Measurements from ENCODE around the gene PKHD1. TPM values are rescaled to one million over a fixed set of nuclear protein-coding genes. Genes with fewer than 3 reads are reported as not detected.

PKHD1 gene, protein sequence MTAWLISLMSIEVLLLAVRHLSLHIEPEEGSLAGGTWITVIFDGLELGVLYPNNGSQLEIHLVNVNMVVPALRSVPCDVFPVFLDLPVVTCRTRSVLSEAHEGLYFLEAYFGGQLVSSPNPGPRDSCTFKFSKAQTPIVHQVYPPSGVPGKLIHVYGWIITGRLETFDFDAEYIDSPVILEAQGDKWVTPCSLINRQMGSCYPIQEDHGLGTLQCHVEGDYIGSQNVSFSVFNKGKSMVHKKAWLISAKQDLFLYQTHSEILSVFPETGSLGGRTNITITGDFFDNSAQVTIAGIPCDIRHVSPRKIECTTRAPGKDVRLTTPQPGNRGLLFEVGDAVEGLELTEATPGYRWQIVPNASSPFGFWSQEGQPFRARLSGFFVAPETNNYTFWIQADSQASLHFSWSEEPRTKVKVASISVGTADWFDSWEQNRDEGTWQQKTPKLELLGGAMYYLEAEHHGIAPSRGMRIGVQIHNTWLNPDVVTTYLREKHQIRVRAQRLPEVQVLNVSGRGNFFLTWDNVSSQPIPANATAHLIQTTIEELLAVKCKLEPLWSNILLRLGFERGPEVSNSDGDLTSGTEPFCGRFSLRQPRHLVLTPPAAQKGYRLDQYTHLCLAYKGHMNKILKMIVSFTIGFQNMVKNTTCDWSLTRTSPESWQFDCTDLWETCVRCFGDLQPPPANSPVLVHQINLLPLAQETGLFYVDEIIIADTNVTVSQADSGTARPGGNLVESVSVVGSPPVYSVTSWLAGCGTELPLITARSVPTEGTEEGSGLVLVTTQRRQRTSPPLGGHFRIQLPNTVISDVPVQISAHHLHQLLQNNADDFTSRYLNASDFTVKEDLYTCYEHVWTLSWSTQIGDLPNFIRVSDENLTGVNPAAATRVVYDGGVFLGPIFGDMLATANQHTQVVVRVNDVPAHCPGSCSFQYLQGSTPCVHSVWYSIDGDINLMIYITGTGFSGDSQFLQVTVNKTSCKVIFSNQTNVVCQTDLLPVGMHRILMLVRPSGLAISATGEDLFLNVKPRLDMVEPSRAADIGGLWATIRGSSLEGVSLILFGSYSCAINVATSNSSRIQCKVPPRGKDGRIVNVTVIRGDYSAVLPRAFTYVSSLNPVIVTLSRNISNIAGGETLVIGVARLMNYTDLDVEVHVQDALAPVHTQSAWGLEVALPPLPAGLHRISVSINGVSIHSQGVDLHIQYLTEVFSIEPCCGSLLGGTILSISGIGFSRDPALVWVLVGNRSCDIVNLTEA (N-terminal part only)
- total RNA-seq, result 0.32 TPM
- long read RNA-seq, partial matches to known transcripts, result 0 of 1 reads
- long read RNA-seq, other reads (novel, unspliced or antisense), result 1 of 1 reads

DNA sequence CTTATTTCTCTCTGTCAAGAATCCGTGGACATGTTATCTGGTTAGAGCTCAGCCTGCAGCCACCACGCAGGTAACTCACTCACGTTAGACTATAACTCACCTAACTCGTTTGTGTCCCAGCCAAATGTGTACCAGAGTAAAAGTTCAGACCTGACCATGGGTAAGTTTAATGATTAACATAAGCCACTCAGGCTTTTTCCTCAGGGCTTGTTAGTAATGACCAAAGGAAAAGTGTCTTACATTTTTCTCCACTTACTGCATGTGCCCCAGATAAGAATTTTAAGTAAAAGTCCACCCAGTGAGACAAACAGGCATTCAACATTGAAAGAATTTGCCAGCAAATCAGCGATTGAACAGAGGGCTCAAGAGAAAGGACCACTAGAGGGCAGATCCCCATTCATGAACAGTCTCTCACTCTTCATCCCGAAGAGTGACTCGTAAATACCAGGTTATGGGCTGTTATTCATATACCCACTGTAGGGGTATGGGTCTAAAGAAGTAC is at the start of gene PKHD1:
PKHD1 (minus strand) TSS at position 116 of the 502 bp plus-strand sequence. CDS start 2,680 bp downstream, outside the sequence.
- Histone ChIP-seq H3K4me1 (no peaks in the 10 kb centered on the region), H3K4me3 (peak within 1 kb of the TSS; percentile 2), H3K27me3 (no peaks in the 10 kb centered on the region), H3K9me3 (no peaks in the 10 kb centered on the region), H3K36me3 (no peaks in the 10 kb centered on the region), H3K27ac (no peak within 1 kb of the TSS)
- DNase-seq (no peak), ATAC-seq (peak; percentile 79)
- TF ChIP-seq, protein P1, sequence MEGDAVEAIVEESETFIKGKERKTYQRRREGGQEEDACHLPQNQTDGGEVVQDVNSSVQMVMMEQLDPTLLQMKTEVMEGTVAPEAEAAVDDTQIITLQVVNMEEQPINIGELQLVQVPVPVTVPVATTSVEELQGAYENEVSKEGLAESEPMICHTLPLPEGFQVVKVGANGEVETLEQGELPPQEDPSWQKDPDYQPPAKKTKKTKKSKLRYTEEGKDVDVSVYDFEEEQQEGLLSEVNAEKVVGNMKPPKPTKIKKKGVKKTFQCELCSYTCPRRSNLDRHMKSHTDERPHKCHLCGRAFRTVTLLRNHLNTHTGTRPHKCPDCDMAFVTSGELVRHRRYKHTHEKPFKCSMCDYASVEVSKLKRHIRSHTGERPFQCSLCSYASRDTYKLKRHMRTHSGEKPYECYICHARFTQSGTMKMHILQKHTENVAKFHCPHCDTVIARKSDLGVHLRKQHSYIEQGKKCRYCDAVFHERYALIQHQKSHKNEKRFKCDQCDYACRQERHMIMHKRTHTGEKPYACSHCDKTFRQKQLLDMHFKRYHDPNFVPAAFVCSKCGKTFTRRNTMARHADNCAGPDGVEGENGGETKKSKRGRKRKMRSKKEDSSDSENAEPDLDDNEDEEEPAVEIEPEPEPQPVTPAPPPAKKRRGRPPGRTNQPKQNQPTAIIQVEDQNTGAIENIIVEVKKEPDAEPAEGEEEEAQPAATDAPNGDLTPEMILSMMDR (IDR thresholded peaks at IDR 0.05), result peak; percentile 28
- intact Hi-C loops (cut with DNase I), result no loop called here

DNA sequence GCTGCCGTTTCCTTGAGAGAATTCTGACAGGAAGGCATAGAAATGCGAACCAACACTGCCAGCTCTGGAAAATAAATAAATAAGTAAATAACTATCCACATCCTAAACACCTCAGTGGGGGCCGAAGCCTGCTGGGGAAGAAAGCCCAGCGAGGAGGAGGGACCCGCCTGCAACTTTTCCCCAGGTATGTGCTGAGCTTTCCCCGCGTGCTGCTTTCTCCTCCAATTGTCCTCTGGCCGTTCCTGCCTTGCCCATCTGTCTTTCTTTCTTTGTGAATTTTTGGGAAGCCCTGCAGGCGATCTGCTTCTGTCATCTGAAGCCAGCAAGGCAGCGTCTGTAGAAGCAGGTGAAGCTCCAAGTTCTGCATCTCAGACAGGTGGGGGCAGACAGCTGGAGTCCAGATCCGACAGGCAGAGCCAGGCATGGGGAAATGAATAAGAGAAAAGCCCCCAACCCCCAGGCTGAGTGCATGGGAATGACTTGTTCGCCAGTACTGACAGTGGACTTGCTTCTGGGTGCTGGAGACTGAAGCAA is 49.6 kb upstream of the PKHD1 start:
- Histone ChIP-seq H3K27ac (no peak overlapping the region), H3K9me3 (no peaks in the 10 kb centered on the region), H3K27me3 (no peaks in the 10 kb centered on the region), H3K36me3 (no peaks in the 10 kb centered on the region), H3K4me3 (no peak overlapping the region), H3K4me1 (no peaks in the 10 kb centered on the region)
- ATAC-seq (no peak), DNase-seq (no peak)
- TF ChIP-seq, protein P1 (IDR thresholded peaks at IDR 0.05), result no peak
- intact Hi-C loops (cut with DNase I), result no loop called here

DNA sequence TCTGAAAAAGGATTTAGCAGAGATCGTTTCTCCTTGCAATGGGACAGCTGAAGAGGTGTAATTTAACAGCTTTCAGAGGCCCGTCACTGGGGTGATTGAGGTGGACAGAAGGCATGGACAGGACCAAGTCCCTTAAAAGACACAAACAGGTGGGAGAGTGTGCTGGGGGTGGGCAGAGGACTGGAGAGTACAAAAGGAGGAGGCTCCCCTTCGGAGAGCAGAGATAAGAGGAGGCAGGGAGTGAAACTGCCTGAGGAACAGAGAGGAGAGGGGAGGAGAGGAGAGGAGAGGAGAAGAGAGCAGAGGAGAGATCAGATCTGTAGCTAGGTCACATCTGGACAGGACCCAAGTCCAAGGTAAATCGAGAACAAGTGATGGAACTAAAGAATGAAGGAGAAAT is 48.6 kb upstream of the PKHD1 start:
- Histone ChIP-seq H3K4me1 (no peaks in the 10 kb centered on the region), H3K9me3 (no peaks in the 10 kb centered on the region), H3K27me3 (no peaks in the 10 kb centered on the region), H3K27ac (no peak overlapping the region), H3K36me3 (no peaks in the 10 kb centered on the region), H3K4me3 (no peak overlapping the region)
- DNase-seq, result no peak
- TF ChIP-seq, protein P1 (IDR thresholded peaks at IDR 0.05), result no peak
- intact Hi-C loops (cut with DNase I), result no loop called here
- ATAC-seq, result no peak

DNA sequence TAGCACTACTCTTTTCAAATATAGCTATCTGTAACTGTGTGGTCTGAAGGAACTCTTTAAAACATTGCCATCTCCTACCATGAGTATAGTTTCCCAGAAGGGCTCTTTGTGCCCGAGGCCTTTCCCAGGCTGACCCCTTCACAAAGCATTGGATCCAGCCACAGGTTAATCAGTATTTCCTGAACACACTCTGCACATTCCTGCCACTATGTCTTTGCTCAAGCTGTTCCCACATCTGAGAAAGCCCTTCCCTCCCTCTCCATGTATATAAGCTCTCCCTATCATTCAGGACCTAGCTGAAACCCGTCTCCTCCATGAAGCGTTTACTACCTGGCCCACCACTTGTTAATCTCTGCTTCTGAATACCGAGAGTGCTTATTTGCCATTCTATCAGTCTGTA is 47.8 kb upstream of the PKHD1 start:
- no peak for ATAC-seq
- Histone ChIP-seq H3K4me1 (no peaks in the 10 kb centered on the region), H3K9me3 (no peaks in the 10 kb centered on the region), H3K36me3 (no peaks in the 10 kb centered on the region), H3K27me3 (no peaks in the 10 kb centered on the region), H3K27ac (no peak overlapping the region), H3K4me3 (no peak overlapping the region)
- DNase-seq, result no peak
- TF ChIP-seq, protein P1 (IDR thresholded peaks at IDR 0.05), result no peak
- intact Hi-C loops (cut with DNase I), result no loop called here

DNA sequence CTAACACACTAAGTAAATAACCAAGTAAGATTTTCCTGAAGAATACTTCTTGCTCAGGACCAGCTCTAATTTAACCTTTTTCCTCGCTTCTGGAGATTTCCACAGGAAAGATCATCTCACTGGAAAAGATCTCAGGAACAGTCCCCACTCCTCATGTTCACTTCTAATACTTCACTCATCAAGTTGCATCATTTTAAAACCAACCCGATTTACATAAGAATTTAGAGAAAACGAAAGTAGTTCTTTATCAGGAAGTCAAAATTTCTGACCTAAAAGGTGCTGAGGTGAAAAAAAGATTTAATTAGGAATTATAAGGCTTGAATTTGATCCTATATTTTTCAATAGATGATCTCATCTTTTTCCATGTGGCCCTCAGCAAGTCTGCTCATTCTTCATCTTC is 46.6 kb upstream of the PKHD1 start:
- no peaks in the 10 kb centered on the region for H3K27me3 ChIP-seq
- no peak for DNase-seq
- intact Hi-C loops (cut with DNase I), result no loop called here

More for the DNA sequence above, 46.6 kb upstream of the PKHD1 start:
- TF ChIP-seq, protein P1 (IDR thresholded peaks at IDR 0.05), result no peak
- H3K9me3 ChIP-seq, result no peaks in the 10 kb centered on the region
- no peak overlapping the region for H3K4me3 ChIP-seq
- no peaks in the 10 kb centered on the region for H3K36me3 ChIP-seq
- ATAC-seq, result no peak
- H3K27ac ChIP-seq, result no peak overlapping the region
- no peaks in the 10 kb centered on the region for H3K4me1 ChIP-seq
